GM12878 (cell line): ENCODE results near the gene ACP3.

Source experiments
- EZH2 ChIP-seq: IDR thresholded peaks from 2 replicates; pipeline ENCODE4 v1.6.1; 2012; ENCODE audit warnings: low read depth, mild to moderate bottlenecking, control low read depth, inconsistent platforms, low read length, borderline replicate concordance; ENCODE audit not compliant: control insufficient read depth
- HDGF ChIP-seq: fragments of 450-650 bp; IDR thresholded peaks from 2 replicates; pipeline ENCODE4 v1.6.1; 2016; ENCODE audit warnings: antibody characterized with exemption
- NR2F1 ChIP-seq: fragments of 450-650 bp; conservative IDR thresholded peaks from 2 replicates; pipeline ENCODE4 v1.6.1; 2017; ENCODE audit warnings: mild to moderate bottlenecking
- NRF1 ChIP-seq: conservative IDR thresholded peaks from 2 replicates; pipeline ENCODE4 v1.6.1; 2011; ENCODE audit warnings: mild to moderate bottlenecking, low read depth, low read length, improper control_type of control experiment
- SUZ12 ChIP-seq: fragments of 200-600 bp; sonication (generic); IDR thresholded peaks from one replicate; pipeline ENCODE4 v1.6.1; 2018; ENCODE audit warnings: antibody characterized with exemption, mild to moderate bottlenecking; ENCODE audit not compliant: unreplicated experiment
- TF ChIP-seq, protein P1 (sequence below), 3 experiments: IDR thresholded peaks in 2 of 3; conservative IDR thresholded peaks in 1 of 3; 2 replicates each; pipeline ENCODE4 v1.5.1; 2011; ENCODE audit warnings: low read depth in 3 of 3, low read length in 3 of 3, mild to moderate bottlenecking in 3 of 3, control low read depth in 2 of 3, moderate library complexity in 2 of 3, inconsistent platforms in 1 of 3, mixed read lengths in 1 of 3; ENCODE audit not compliant: control insufficient read depth in 2 of 3, insufficient read depth in 1 of 3; ENCODE audit errors: extremely low read depth in 1 of 3

DNA sequence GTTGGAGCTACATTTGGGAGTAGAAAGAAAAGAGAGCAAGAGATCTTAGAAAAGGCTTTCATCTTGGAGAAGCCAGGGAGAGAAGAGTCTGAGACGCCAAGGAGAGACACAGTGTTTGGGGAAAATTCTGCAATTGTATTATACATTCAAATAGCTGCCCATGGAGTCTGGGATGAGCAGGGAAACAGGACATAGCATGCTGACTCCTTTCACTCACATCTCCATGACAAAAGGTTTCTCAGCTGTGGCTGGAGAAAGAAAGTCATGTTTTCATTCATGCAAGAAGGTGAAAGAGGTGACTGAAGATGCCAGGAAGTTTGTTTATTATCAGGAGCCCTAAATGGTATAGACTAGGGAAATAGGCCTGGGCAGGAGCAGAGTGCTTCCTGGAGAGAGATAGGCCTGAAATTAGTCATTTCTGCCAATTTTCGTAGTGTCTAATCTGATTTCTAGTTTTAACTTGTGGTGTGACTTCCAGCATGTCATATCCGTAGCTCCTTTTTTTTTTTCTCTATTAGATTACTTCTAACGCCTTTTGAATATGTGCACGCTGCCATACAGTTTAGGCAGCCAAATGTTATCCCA, 34.1 kb downstream of the ACP3 start:
- no peak for TF ChIP-seq NR2F1
- no peak for TF ChIP-seq SUZ12
- TF ChIP-seq, protein P1, sequence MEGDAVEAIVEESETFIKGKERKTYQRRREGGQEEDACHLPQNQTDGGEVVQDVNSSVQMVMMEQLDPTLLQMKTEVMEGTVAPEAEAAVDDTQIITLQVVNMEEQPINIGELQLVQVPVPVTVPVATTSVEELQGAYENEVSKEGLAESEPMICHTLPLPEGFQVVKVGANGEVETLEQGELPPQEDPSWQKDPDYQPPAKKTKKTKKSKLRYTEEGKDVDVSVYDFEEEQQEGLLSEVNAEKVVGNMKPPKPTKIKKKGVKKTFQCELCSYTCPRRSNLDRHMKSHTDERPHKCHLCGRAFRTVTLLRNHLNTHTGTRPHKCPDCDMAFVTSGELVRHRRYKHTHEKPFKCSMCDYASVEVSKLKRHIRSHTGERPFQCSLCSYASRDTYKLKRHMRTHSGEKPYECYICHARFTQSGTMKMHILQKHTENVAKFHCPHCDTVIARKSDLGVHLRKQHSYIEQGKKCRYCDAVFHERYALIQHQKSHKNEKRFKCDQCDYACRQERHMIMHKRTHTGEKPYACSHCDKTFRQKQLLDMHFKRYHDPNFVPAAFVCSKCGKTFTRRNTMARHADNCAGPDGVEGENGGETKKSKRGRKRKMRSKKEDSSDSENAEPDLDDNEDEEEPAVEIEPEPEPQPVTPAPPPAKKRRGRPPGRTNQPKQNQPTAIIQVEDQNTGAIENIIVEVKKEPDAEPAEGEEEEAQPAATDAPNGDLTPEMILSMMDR (IDR thresholded peaks at IDR 0.05 in 2 of 3, conservative IDR thresholded peaks at IDR 0.05 in 1 of 3; ENCODE audit: control insufficient read depth in 2 of 3, extremely low read depth in 1 of 3, insufficient read depth in 1 of 3, low read depth in 3 of 3, low read length in 3 of 3): no peak
- no peak for TF ChIP-seq NRF1
- no peak for TF ChIP-seq EZH2
- TF ChIP-seq HDGF: no peak
